GM12878 (cell line): ENCODE results near the gene FAM170B. TPM values are rescaled to one million over a fixed set of nuclear protein-coding genes. Genes with fewer than 3 reads are reported as not detected.

ENCODE experiments used
- BHLHE40 ChIP-seq, 2 experiments: fragments of 450-650 bp in 1 of 2; IDR thresholded peaks; 2 replicates each; pipeline ENCODE4 v1.6.1; 2011 to 2017; ENCODE audit warnings: low read depth in 2 of 2, borderline replicate concordance in 1 of 2, improper control_type of control experiment in 1 of 2, low read length in 1 of 2, mild to moderate bottlenecking in 1 of 2
- E2F4 ChIP-seq: IDR thresholded peaks from 2 replicates; pipeline ENCODE4 v1.6.1; 2012; ENCODE audit warnings: low read depth, low read length, improper control_type of control experiment
- IRF4 ChIP-seq: IDR thresholded peaks from 2 replicates; pipeline ENCODE4 v1.6.1; 2011; ENCODE audit warnings: low read depth, low read length
- MYC ChIP-seq: IDR thresholded peaks from 2 replicates; pipeline ENCODE4 v1.6.1; 2011; ENCODE audit warnings: mild to moderate bottlenecking, low read length, moderate library complexity, inconsistent platforms; ENCODE audit not compliant: insufficient read depth, insufficient replicate concordance, insufficient read length, severe bottlenecking
- RUNX3 ChIP-seq: IDR thresholded peaks from 2 replicates; pipeline ENCODE4 v1.6.1; 2012; ENCODE audit warnings: low read length, inconsistent platforms
- SMARCA5 ChIP-seq: fragments of 450-650 bp; IDR thresholded peaks from 2 replicates; pipeline ENCODE4 v1.6.1; 2017; ENCODE audit warnings: mild to moderate bottlenecking
- TARDBP ChIP-seq: IDR thresholded peaks from 2 replicates; pipeline ENCODE4 v1.6.1; 2016; ENCODE audit warnings: borderline replicate concordance
- TCF7 ChIP-seq: IDR thresholded peaks from 2 replicates; pipeline ENCODE4 v1.6.1; 2014; ENCODE audit warnings: antibody characterized with exemption, borderline replicate concordance
- USF2 ChIP-seq: IDR thresholded peaks from 2 replicates; pipeline ENCODE4 v1.6.1; 2011; ENCODE audit warnings: low read depth, low read length, improper control_type of control experiment, borderline replicate concordance
- ZNF592 ChIP-seq: fragments of 450-650 bp; IDR thresholded peaks from 2 replicates; pipeline ENCODE4 v1.6.1; 2017; ENCODE audit warnings: mild to moderate bottlenecking, moderate library complexity
- polyA plus RNA-seq, 11 experiments: library from polyadenylated mRNA; depleted of rRNA in 4 of 11; unstranded in 6 of 11; stranded (reverse) in 5 of 11; fragments of >200 nt; fragmentation: Nextera tagmentation in 4 of 11; fragmentation: Illumina TruSeq in 1 of 11; extraction: Ambion mirVana in 4 of 11; extraction: Trizol in 1 of 11; gene quantifications; 1 replicate in 1 of 11; 2 replicates in 10 of 11; pipeline versions ENCODE4 v1.2.1 to v1.2.3, GENCODE V29; 2011 to 2016; ENCODE audit warnings: inconsistent platforms in 2 of 11, missing spikeins in 2 of 11, low read depth in 1 of 11
- total RNA-seq, 4 experiments: library from RNA; depleted of rRNA in 3 of 4; stranded (reverse); fragments of >200 nt in 3 of 4; fragmentation: Illumina TruSeq in 1 of 4; extraction: Trizol in 1 of 4; gene quantifications; 2 replicates each; pipeline versions ENCODE4 v1.2.1 to v1.2.3, GENCODE V29; 2013 to 2021

The FAM170B gene
- total and polyA plus RNA-seq, 10 of the 15 experiments (the other 5 are each of a cell fraction or from before 2014, with no cell fraction given), result not detected

- TF ChIP-seq ZNF592, result no peak
- no peak for TF ChIP-seq USF2
- TF ChIP-seq TARDBP, result no peak
- TF ChIP-seq BHLHE40 (IDR thresholded peaks at IDR 0.05; ENCODE audit: borderline replicate concordance in 1 of 2, low read depth in 2 of 2, low read length in 1 of 2), result peak in 1 of 2 experiments; percentile 11; a peak in 1 of 4 replicates
- TF ChIP-seq RUNX3, result peak; percentile 54
- no peak for TF ChIP-seq IRF4
- no peak for TF ChIP-seq MYC
- no peak for TF ChIP-seq E2F4
- TF ChIP-seq SMARCA5, result no peak
- TF ChIP-seq TCF7, result 0 out of 2 replicates have a peak, but pooled peaks have one; percentile 30
These were observed 17.9 kb downstream of the FAM170B start (continued) for GRCh38 chr10:49115796-49116508.
